ENCODE data around the gene FKBP14.
"Not testable (repeated sequence)": the region's sequence is repeated elsewhere in the genome, so short reads cannot be mapped to it uniquely, and the experiment has no call there.

Gene FKBP14

DNA sequence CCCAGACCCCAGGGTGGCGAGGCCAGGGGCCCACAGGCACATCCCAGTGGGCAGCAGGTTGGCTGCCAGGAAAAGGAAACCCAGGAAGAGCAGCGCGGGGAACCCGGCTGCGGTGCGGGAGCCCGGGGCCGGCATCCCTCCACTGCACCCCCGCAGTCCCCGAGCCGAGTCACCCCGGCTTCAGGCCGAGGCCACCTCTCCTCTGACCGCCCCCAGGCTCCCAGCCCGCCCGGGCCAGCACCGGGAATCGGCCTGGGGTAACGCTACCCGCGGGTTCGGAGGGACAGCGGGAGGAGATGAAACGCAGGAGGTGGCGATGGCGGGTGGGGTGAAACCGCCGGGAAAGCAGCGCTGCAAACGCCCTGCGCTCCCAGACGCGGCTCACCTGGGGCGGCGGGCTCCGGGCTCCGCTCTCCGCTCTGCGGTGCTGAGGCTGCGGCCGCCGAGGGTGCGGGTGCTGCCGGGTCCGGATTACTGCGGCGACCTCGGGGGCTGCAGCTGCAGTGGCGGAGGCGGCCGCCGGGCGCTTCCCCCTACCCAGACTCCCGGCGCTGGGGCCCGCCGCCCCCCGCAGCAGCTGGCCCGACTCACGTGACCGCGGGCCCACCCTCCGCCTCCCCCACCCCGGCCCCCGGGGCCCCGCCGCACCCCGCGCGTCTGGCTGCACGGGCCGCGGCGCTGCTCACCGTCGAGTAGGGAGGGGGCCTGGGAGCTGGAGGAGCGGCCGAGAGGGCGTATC is 37.1 kb downstream of the FKBP14 start, which contains the start of gene SCRN1:
TSS of gene SCRN1 (minus strand) at position 545 of the 739 bp plus-strand sequence. CDS start 20,734 bp downstream, outside the sequence.
- no peak for FAIRE-seq

DNA sequence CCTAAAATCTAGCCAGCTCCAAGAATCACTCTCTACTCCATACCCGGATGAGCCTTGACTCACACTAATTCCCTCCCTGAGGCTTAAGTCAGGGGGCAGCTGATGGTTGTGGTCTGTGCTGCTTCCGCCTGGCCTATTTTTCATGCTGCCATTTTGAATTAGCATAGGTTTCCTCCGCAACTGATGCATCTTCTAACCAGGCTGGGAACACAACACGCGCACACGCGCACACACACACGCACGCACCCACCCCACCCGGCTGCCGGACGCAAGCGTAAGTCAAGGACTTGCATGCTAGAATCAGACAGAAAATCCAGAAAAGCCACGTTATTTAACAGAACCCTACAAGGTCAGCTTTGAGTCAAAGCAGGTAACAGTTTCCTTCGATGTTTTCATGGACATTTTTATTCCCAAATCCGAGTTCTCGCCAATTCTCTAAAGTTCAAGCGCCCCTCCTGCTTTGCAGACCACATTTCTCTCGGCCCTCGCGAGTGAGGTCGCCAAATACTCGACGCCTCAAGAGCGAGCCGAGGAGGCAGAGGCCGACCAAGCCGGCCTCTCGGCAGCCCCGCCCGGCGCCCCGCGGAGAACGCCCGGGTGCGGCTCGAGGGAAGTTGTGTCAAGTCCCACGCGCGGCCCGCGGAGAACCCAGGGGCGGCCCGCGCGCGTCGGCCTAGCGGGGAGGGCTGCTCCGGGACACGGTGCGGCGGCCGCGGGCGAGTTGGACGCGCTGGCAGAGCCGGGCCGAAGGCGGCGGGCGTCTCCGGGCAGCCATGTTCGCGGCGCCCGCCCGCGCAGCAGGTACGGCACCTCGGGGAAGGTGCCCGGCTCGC is 37.9 kb downstream of the FKBP14 start:
- no peak for FAIRE-seq

DNA sequence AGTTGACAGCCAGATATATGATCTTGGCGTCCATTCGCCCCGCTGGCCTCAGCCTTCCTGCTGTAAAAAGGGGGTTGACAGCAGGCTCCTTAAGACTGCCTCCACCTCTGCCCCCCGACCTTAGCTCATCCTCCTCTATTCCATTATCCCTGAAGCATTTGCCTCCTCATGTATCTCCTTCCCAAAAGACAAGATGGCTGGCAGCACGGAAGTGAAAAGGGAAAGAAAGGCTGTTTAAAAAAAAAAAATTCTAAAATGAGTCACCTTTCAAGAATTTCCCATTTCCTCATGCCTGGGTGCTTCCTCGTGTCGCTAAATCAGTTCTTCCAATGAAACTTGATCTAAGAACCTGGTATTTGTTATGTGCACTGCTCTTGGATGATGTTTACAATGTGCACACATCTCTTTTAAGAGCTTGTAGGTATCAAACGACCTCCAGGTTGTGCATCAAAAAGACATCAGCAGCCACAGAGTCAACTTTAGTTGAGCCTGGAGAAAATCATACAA is 38.6 kb downstream of the FKBP14 start:
- FAIRE-seq, result peak; percentile 94

DNA sequence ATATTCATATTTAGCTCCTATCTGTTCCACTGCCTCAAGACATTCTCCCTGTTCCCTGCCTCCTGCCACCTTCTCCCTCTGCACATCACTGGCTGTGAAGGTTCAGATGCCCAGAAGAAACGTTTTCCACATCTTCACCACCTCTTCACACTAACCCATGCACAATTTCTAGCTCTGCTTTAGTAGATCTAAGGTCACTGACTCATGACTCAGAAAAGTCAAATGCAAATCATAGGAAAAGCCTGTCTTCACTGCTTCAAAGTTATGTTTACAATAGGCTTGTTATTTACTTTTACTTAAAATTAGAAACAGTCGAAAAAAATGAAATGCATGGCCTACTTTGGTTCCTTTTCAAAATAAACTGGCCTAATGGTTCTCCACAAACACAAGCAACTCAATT is 39.4 kb downstream of the FKBP14 start:
- peak; percentile 36 for FAIRE-seq

DNA sequence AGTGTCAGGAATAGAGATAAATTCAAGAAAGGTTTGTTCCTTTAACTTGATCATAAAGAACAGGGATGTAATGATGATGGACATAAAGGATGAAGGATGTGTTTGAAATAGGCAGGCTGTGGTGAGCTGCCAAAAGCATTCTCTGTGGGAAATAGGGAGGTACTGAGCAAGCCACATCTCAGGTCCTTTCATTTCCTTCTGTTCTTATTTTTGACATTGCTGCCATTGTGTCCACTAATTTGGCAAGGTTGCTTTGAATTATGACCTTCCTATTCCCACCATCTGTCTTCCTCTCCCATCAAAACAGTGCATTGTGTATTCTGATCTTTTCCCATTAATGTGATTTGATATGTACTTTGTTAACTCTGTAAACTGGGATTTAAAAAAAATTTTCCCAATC is 46.4 kb downstream of the FKBP14 start:
- no peak for FAIRE-seq

DNA sequence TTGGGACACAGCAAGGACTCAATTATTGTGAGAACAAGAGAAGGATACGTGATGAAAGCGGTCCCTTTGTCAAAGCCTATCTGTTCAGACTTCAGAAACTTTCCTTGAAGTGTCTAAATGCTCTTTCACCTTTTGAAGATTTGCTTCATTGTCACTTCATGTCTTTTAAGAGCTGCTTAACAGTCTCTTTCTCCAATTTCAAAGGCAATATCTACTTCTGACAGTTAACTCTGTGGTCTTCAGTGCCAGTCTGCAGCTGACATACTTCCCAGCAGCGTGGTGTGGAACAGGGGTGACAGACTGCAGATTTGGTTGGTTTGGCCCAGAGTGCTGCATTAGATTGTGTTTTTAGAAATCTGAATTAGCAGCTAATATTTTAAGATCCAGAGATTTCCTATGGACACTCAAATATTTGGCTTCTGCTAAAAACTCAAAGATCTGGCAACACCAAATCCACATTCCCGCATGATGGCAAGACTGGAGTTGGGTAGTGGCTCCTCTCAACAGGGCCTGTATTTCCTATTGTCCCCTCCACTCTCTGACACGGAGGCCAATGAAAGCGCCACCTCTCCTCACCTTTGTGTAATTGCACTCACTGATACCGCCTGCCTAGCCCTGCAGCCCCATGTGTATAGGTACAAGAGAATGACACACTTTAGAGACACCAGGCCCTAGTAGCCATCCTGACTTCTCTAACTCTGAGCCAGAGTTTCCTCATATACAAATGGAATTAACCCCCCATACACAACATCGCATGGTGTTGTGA is 48.4 kb downstream of the FKBP14 start:
- FAIRE-seq, result no peak

DNA sequence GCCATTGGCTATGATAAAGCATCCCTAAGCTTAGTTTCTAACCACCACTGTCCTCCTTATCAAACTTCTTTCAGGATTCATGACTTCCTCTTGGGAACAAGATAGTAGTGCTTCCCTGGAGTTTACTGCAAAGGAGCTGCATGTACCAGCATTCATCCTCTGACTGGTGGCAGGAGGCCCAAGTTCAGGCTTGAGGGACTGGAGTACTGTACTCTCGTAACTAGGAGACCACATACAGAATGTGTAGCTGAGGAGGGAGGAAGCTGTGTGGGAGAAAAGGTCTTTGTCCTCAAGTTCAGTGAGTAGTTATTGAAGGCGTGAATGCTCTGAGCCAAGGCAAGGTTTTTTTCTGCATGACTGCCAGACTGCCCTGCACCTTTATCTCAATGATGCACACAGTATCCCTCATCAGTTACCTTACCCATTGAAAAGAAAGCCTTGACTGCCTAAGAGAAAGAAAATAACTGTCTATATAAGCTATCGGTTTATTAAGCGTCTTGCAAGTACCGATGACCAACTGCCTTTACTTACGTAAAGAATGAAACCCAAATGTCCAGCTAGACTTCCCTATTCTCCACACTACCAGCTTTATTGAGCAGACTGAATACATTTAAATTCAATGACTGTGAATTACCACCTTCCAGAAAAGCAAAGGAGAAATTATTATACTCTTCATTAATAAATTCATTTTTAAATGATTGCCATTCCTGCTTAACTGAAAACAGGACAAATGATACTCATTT is 49.7 kb downstream of the FKBP14 start:
- no peak for FAIRE-seq

DNA sequence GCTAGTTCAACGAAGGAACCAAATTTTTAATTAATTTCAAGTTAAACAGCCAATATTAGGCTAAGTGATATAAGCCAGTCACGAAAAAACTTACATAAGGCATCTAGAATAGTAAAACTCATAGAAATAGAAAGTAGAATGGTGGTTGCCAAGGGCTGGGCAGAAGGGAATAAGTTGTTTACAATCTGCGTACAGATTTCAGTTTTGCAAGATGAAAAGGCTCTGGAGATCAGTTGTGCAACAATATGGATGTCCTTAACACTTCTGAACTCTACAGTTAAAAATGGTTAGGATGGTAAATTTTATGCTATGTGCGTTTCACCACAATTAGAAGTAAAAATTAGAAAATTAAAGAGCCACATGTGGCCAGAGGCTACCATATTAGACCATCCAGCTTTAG is 50.2 kb downstream of the FKBP14 start:
- FAIRE-seq, result no peak

DNA sequence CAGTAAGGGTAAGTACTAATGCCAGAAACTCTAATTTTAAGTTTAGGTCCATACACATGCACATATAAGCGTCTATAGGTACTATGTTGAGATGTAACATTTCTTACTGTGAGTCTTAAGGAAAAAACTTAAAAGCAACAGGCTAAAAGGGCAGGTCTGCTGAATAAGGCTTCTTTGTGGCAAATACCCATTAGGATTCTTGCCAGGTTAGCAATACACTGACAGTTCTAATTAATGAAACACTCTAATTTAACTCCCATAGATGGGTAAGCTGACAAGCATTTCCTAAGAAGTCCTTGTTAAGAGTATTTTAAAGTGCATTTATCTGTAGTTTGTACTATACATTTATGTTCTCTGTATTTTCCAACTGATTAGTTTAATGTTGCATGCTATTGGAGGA is 50.9 kb downstream of the FKBP14 start:
- FAIRE-seq, result peak; percentile 90

DNA sequence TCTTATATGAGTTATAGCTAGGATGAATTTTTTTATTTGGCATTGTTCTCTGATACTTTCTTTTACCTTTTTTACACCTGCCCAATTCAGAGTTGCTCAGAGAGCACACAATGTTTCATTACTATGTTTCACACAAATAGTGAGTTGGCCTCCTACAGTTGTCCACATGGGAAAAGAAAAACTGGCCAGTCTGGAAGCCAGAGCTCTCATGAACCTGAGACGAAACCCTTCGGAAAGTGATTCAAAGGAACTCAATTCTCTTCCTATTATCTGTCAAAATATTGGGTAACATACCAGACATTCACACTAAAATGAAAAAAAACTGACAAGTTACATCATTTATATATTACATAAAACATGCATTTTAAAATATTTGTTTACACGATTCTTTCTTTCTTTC is 52.2 kb downstream of the FKBP14 start:
- peak; percentile 71 for FAIRE-seq

DNA sequence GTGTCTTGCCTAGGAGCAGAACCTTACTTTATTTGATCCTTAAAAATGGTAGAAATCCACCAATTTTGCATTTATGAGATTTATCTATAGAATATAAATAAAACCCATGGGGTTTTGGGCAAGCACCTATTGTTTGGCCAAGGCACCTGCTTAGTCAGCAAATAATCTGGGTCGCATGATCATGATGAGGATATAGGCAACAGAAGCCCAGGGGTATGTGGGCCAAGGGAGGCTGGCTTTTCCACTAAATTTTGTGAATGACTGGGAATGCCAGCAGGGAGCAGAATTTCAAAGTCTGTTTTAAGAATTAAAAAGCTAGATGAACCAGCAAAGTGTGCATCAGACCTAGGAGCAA is 54.2 kb downstream of the FKBP14 start:
- FAIRE-seq, result no peak

DNA sequence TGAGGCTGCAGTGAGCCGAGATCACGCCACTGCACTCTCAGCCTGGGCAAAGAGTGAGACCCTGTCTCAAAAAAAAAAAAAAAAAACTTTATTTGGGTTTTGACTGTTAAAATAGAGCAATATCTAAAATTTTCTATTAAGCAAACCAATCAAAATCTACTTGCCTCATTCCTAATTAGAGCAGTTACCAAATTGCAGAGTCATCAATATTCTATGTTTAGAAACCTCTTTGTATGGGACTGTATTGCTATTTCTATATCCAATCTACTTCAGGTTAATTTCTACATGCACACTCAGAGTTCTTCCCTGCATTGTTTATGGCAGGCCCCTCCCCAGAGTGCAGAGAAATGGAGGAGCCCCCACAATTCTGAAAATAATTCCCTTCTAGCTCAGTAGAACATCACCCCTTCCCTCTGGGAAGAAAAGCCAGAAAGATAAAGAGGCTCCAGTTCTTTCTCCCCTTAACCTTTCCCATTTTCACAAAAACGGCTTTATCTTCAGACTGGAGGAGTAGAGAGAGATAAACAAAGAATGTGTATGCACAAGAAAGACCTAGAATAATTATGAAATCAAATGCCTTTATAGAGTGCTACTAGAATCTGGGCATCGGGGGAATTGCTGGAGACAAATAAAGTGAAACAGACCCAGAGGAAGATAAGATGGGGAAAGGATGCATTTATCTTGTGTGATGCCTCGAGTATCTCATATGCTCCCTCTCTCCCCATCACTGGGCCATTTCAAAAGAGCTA is 54.8 kb downstream of the FKBP14 start:
- no peak for FAIRE-seq

DNA sequence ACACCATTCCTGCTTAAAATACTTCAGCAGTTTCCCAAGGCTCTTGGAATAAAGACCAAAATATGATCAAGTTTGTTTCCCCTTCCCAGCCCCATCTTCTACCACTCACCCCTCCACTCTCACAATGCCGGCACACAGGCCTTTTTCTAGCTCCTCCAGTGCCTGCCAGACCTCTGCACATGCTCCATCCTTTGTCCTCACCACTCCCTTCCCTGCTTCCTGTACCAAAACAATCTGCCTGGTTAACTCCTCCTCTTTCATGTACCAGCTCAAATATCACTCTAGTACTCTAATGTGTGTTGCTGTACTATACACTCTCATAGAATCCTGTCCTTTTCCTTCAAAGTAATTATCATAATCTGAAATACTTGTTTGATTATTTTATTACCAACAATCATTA is 56.3 kb downstream of the FKBP14 start:
- FAIRE-seq, result no peak

DNA sequence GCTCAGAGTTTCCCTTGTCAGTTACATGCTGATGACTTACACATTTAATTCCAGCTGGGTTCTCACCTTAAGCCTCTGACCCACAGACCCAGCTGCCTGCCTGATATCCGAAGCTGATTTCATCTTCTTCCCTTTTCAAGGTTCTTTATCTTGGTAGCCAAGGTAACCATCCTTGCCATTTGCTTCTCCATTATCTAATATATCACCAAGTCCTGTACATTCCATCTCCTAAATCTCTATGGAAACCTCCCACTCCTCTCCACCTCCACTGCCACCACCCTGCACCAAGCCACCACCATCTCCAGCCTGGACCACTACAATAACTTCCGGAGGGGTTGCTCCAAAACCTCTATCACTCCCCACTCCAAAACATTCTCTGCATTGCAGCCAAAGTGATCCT is 56.8 kb downstream of the FKBP14 start:
- FAIRE-seq, result no peak

DNA sequence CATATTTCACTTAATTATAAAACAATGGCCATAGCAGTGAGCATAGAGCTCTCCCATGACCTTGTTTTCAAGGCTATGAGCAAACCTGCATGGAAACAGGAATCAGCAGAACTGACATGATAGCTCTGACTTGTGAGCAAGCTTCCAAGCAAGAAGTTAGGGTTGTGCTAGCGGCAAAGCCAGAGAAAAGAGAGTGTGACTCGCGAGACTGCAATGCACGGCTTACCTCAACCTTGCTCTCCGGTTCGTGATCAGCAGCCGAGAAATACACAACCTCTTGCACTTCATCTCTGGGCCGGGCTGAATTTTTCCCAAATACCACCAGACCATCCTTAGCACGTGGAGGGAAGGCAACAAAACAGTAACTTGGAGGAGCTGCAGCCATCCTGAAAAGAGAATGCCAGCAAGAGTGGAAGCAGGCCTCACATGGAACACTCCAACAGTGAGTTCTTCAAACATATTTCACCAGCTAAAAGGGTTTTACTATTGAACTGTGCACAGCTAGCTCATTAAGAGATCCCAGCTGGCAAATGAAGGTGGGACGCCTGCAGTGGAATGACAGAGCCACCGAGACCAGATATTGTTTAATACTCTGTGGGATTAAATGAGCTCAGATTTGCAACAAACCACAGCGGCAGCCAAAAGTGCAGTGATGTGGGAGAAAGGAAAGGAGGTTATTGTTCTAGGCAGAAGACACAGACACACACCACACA is 57.7 kb downstream of the FKBP14 start:
- no peak for FAIRE-seq

DNA sequence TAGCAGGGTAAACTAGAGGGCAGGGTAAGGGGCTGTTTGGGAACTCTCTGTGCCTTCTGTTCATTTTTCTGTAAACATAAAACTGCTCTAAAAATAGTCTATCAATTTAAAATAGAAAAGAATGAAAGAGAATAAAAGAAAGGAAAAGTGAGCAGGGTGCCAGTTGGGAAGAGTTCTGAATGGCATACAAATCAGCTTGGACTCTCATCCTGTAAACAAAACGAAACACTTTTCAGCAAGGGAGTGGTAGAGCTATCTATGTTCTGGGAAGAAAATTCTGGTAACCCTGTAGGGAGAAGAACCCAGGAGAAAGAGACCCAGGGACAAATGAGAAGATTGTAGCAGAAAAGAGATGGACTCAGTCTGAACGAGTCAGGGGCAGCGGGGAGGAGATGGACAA is 61.5 kb downstream of the FKBP14 start:
- no peak for FAIRE-seq

DNA sequence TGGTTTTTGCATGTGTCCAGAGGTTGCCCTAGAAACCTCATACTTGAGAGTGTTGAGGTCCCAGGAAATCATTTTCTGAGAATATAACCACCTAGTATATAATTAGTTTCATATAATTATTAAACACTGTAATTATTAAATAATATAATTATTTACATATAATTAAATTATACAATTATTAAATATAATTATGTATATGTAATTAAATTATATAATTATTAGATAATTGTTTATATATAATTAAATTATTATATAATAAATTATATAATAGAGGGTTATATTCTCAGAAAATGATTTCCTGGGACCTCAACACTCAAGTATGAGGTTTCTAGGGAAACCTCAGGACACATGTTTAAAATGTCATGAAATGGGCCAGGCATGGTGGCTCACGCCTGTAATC is 64.5 kb downstream of the FKBP14 start:
- FAIRE-seq, result no peak

DNA sequence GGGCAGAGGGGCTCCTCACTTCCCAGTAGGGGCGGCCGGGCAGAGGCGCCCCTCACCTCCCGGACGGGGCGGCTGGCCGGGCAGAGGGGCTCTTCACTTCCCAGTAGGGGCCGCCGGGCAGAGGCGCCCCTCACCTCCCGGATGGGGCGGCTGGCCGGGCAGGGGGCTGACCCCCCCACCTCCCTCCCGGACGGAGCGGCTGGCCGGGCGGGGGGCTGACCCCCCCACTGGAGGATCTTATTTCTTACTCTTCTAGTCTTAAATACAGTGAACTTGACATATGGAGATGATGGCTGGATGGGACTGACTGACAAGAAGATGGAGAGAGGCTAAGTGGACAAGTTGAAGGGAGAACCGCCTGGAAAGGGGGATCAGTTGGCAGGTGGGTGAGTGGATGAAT is 64.9 kb downstream of the FKBP14 start:
- FAIRE-seq, result not testable (repeated sequence)

Measured in islet of Langerhans (tissue), 1 donor.